GM12891 (cell line): ENCODE measurements around the gene ATP6V1G2.
A peak's percentile ranks its signal among the peaks of the same experiment; 100 is the strongest.

Source experiments
- DNase-seq: peaks from one replicate; pipeline ENCODE4 v3.0.0; 2011; ENCODE audit warnings: low spot score; ENCODE audit not compliant: insufficient read length
- FAIRE-seq: peaks from 2 replicates; lab custom pipeline; 2011; peaks lifted over from hg19 to GRCh38; lab: Jason Lieb, UNC
- PAX5 ChIP-seq: IDR thresholded peaks from 2 replicates; pipeline ENCODE4 v1.6.1; 2011; ENCODE audit warnings: low read length, moderate library complexity, mild to moderate bottlenecking; ENCODE audit not compliant: insufficient read depth, severe bottlenecking
- POLR2A ChIP-seq: IDR thresholded peaks from 2 replicates; pipeline ENCODE4 v1.6.1; 2011; ENCODE audit warnings: low read depth, low read length, control low read depth
- POLR2AphosphoS5 ChIP-seq: IDR thresholded peaks from 2 replicates; pipeline ENCODE4 v1.6.1; 2011; ENCODE audit warnings: low read depth, low read length, control low read depth
- POU2F2 ChIP-seq: IDR thresholded peaks from 2 replicates; pipeline ENCODE4 v1.6.1; 2011; ENCODE audit warnings: low read depth, mild to moderate bottlenecking, control low read depth, low read length, moderate library complexity
- SPI1 ChIP-seq: IDR thresholded peaks from 2 replicates; pipeline ENCODE4 v1.6.1; 2011; ENCODE audit warnings: low read depth, low read length, control low read depth
- TAF1 ChIP-seq: IDR thresholded peaks from 2 replicates; pipeline ENCODE4 v1.6.1; 2011; ENCODE audit warnings: low read depth, low read length, control low read depth

ATP6V1G2 gene

DNA sequence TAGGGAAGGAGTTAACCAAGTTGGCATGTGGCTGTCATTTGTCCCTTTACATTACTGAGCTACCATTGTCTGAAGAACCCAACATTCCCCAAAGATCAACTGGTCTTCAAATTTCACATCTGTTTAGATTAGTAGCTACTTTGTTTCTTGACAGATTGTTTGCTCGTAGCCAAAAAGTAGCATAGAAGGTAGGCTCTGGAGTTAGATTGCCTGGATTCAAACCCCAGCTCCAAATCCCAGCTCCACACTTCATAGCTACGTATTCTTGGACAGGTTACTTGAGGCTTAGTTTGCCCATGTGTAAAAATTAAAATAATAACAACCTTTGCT lies 2.1 kb upstream of the ATP6V1G2 start:
- FAIRE-seq (no peak), DNase-seq (no peak)
- TF ChIP-seq TAF1 (no peak), PAX5 (no peak), POLR2AphosphoS5 (no peak), POLR2A (no peak), POU2F2 (no peak), SPI1 (no peak)

- DNase-seq (no peak), FAIRE-seq (no peak)
- TF ChIP-seq SPI1 (no peak), POU2F2 (no peak), PAX5 (no peak), TAF1 (no peak), POLR2AphosphoS5 (no peak), POLR2A (no peak)
Measured at GRCh38 chr6:31547727-31548543, 1.5 kb upstream of the ATP6V1G2 start.

GRCh38 chr6:31546958-31547726 lies 734 bp upstream of the ATP6V1G2 start, which contains the start of gene NFKBIL1:
NFKBIL1 (plus strand) TSS chr6:31547608; CDS start chr6:31547695, 87 bp downstream.
- peak; percentile 49; the same call in 1 of the 2 replicates for TF ChIP-seq POLR2AphosphoS5
- TF ChIP-seq POLR2A: 0 out of 2 replicates have a peak, but pooled peaks have one; percentile 39
- TF ChIP-seq PAX5: no peak
- peak; percentile 72 for TF ChIP-seq SPI1
- peak; percentile 30; the same call in 1 of the 2 replicates for TF ChIP-seq TAF1
- peak; percentile 34; the same call in 1 of the 2 replicates for TF ChIP-seq POU2F2
- peak; percentile 92 for FAIRE-seq

GRCh38 chr6:31545291-31545690 lies 1.1 kb downstream of the ATP6V1G2 start:
- FAIRE-seq (no peak), DNase-seq (no peak)
- TF ChIP-seq PAX5 (no peak), POU2F2 (no peak), POLR2A (no peak), TAF1 (no peak), POLR2AphosphoS5 (no peak), SPI1 (no peak)

More at GRCh38 chr6:31546958-31547726, 734 bp upstream of the ATP6V1G2 start, which contains the start of gene NFKBIL1:
- peak; percentile 67 for DNase-seq

DNA sequence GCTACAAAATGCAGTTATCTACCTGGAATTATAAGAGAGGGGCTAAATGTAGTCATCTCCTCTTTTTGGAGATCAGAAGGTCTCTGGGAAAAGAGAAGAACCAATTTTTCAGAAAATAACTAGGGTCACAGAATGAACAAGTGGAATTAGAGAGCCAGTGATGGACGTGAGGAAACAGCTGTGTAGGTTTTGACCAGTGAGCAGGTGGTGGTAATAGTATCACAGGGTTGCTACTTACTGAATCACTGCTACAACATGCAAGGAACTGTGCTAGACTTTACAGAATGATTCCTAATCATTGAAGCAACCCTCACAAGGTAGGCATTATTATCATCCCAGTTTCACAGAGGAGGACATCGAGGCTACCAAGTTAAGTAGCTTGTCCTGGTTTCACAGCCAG lies 1.7 kb downstream of the ATP6V1G2 start:
- TF ChIP-seq SPI1: no peak
- no peak for TF ChIP-seq TAF1
- no peak for DNase-seq

DNA sequence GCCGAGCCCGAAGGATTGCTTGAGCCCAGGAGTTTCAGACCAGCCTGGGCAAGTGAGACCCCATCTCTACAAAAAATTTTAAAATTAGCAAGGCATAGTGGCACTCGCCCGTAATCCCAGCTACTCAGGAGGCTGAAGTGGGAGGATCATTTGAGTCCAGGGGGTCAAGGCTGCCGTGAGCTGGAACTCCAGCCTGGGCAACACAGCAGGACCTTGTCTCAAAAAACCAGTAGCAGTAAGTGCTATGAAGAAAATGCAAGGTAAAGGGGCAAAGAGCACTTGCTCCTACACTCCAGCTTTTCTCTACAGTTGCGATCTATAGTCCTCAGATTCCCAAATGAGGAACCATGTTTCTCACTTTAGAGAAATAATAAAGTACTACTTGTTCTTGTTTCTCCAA lies 2.8 kb downstream of the ATP6V1G2 start:
- no peak for TF ChIP-seq TAF1
- no peak for FAIRE-seq

More for the DNA sequence above, 1.7 kb downstream of the ATP6V1G2 start:
- FAIRE-seq: no peak

GRCh38 chr6:31541658-31542521 lies 4.5 kb downstream of the ATP6V1G2 start, which contains the start of gene DDX39B:
DDX39B (minus strand) TSS chr6:31542003; CDS start chr6:31540532, 1,471 bp downstream.
- TF ChIP-seq SPI1: peak; percentile 45; the same call in 1 of the 2 replicates
- TF ChIP-seq POLR2AphosphoS5: peak; percentile 97
- TF ChIP-seq POU2F2: peak; percentile 79
- peak; percentile 100 for TF ChIP-seq TAF1
- peak; percentile 97 for TF ChIP-seq POLR2A
- no peak for TF ChIP-seq PAX5
- FAIRE-seq (peak; percentile 91), DNase-seq (peak; percentile 76)

More for the DNA sequence above, 2.8 kb downstream of the ATP6V1G2 start:
- DNase-seq: no peak

DNA sequence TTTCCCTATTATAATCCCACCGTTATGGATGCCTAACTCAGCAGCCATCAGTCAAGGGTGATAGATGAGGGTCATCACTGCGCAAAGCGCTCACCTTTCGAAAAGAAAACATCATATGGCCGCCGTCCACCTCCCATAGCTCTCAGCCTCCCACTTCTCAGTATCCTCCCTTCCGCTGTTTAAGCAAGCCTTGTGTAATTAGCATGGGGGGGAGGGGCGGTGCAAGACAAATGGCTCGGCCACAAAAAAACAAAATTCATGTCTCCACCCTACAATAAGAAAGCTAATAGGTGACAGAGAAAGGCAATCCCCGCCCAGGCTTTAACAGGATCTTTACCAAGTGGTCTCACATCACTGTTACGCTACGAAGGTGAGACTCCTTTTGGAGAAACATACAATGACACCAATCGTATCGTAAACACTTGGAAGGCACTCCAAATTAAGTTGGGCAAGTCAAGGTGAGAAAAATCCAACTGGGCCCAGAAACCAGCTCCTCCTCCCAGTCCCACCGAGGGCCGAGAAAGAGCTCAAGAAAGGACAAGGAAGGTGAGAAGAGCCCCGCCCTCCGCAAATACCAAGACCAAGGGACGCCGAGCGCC lies 5.2 kb downstream of the ATP6V1G2 start:
- FAIRE-seq: no peak
- TF ChIP-seq POU2F2 (no peak), POLR2AphosphoS5 (no peak)
- DNase-seq: no peak

GRCh38 chr6:31540640-31541039 lies 5.8 kb downstream of the ATP6V1G2 start:
- TF ChIP-seq PAX5 (no peak), POU2F2 (no peak), POLR2AphosphoS5 (no peak), POLR2A (no peak), SPI1 (no peak), TAF1 (no peak)
- FAIRE-seq (no peak), DNase-seq (no peak)
